SK-N-MC (cell line): ENCODE data around the gene DLG2.

Source experiments
- EZH2 ChIP-seq: fragments of 200-600 bp; sonication (generic); IDR thresholded peaks from one replicate; pipeline ENCODE4 v1.6.1; 2017; ENCODE audit warnings: antibody characterized with exemption
- POLR2AphosphoS5 ChIP-seq: IDR thresholded peaks from 2 replicates; pipeline ENCODE4 v1.6.1; 2012; ENCODE audit warnings: mild to moderate bottlenecking, low read depth, low read length, borderline replicate concordance

DNA sequence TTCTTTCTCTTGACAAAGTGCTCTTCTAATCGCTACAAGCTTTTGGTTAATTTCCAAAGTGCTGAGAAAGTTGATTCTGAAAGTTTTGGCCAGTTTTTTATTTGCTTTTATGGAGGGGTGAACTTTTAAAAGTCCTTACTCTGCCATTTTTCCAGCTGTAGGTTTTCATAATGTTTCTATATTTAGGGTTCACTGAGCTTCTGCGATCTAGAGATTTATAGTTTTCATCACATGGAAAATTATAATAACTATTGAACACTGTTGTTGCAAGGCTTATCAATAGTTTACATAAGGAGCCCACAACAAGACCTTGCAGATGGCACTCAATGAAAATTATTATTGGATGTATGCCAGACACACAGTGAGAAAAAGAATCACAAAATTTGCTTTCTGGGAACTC is 55.1 kb downstream of the DLG2 start:
- TF ChIP-seq POLR2AphosphoS5 (no peak), EZH2 (no peak)
